Keratinocyte (primary cell): ENCODE data around the gene UFSP1. TPM values are rescaled to one million over a fixed set of nuclear protein-coding genes. Genes with fewer than 3 reads are reported as not detected.
A peak's percentile ranks its signal among the peaks of the same experiment; 100 is the strongest.

ENCODE experiments used
- DNase-seq: peaks from one replicate; pipeline ENCODE4 v3.0.0-alpha.2; 2011; ENCODE audit warnings: low read depth, missing footprints, low spot score
- FAIRE-seq: peaks from 2 replicates; lab custom pipeline; 2011; peaks lifted over from hg19 to GRCh38; lab: Jason Lieb, UNC
- H2AFZ ChIP-seq: 2 replicates; pipeline ENCODE4 v1.6.0; 2012; ENCODE audit warnings: low read length, control low read depth, inconsistent platforms; ENCODE audit not compliant: control insufficient read depth
- H3K27ac ChIP-seq: 2 replicates; pipeline ENCODE4 v1.5.1; 2011; ENCODE audit warnings: low read length; ENCODE audit not compliant: control insufficient read depth, insufficient read depth
- H3K27me3 ChIP-seq: 3 replicates; pipeline ENCODE4 v1.6.0; 2011; ENCODE audit warnings: low read length; ENCODE audit not compliant: control insufficient read depth, insufficient read depth; ENCODE audit errors: extremely low read depth
- H3K36me3 ChIP-seq, 2 experiments: 2 replicates in 1 of 2; 3 replicates in 1 of 2; pipeline ENCODE4 v1.5.1; 2011; ENCODE audit warnings: low read length in 2 of 2, mild to moderate bottlenecking in 1 of 2; ENCODE audit not compliant: control insufficient read depth in 2 of 2, insufficient read depth in 2 of 2; ENCODE audit errors: extremely low read depth in 1 of 2
- H3K4me1 ChIP-seq: 3 replicates; pipeline ENCODE4 v1.5.1; 2011; ENCODE audit warnings: low read length; ENCODE audit not compliant: control insufficient read depth, insufficient read depth; ENCODE audit errors: extremely low read depth
- H3K4me2 ChIP-seq: 3 replicates; pipeline ENCODE4 v1.6.0; 2011; ENCODE audit warnings: low read depth, low read length; ENCODE audit not compliant: control insufficient read depth, insufficient read depth; ENCODE audit errors: extremely low read depth
- H3K4me3 ChIP-seq, 3 experiments: fragments of 200-600 bp in 1 of 3; sonication (generic) in 1 of 3; 2 replicates in 2 of 3; 3 replicates in 1 of 3; pipeline ENCODE4 v1.5.1; 2011 to 2016; ENCODE audit warnings: low read length in 3 of 3, mild to moderate bottlenecking in 3 of 3, control low read depth in 2 of 3, inconsistent platforms in 1 of 3, low read depth in 1 of 3, mixed read lengths in 1 of 3, mixed run types in 1 of 3, moderate library complexity in 1 of 3; ENCODE audit not compliant: control insufficient read depth in 2 of 3, insufficient read depth in 2 of 3; ENCODE audit errors: extremely low read depth in 1 of 3
- H3K79me2 ChIP-seq: 2 replicates; pipeline ENCODE4 v1.6.0; 2012; ENCODE audit warnings: low read length; ENCODE audit not compliant: control insufficient read depth, insufficient read depth
- H3K9ac ChIP-seq: 3 replicates; pipeline ENCODE4 v1.6.0; 2011; ENCODE audit warnings: low read length; ENCODE audit not compliant: control insufficient read depth, insufficient read depth; ENCODE audit errors: extremely low read depth
- H3K9me1 ChIP-seq: 3 replicates; pipeline ENCODE4 v1.6.0; 2011; ENCODE audit warnings: low read length; ENCODE audit not compliant: control insufficient read depth, insufficient read depth; ENCODE audit errors: extremely low read depth
- H3K9me3 ChIP-seq: 2 replicates; pipeline ENCODE4 v1.5.1; 2012; ENCODE audit warnings: low read depth, low read length; ENCODE audit not compliant: control insufficient read depth
- H4K20me1 ChIP-seq: 3 replicates; pipeline ENCODE4 v1.6.0; 2011; ENCODE audit warnings: low read length; ENCODE audit not compliant: control insufficient read depth, insufficient read depth; ENCODE audit errors: extremely low read depth
- CTCF ChIP-seq, 3 experiments: IDR thresholded peaks in 1 of 3; conservative IDR thresholded peaks in 1 of 3; optimal IDR thresholded peaks in 1 of 3; 2 replicates in 2 of 3; 3 replicates in 1 of 3; pipeline versions ENCODE3 to v1.5.1; 2011; ENCODE audit warnings: low read length in 3 of 3, mild to moderate bottlenecking in 3 of 3, moderate library complexity in 2 of 3, control low read depth in 1 of 3, inconsistent platforms in 1 of 3; ENCODE audit not compliant: insufficient read depth in 2 of 3; ENCODE audit errors: extremely low read depth in 1 of 3
- EZH2 ChIP-seq: IDR thresholded peaks from one replicate; pipeline ENCODE4 v1.6.1; 2012; ENCODE audit warnings: inconsistent platforms, mild to moderate bottlenecking, low read length, moderate library complexity
- dilution Hi-C: fragments of 300-500 bp; cut with MboI; formaldehyde crosslinking; loops from one replicate; pipeline ENCODE4 v1.7.0; 2020; ENCODE audit warnings: low sequenced_read_pairs; ENCODE audit not compliant: extremely low pct_ligation_motif_present
- polyA plus RNA-seq, 5 experiments: library from polyadenylated mRNA; depleted of rRNA in 3 of 5; stranded (reverse) in 3 of 5; stranded (forward) in 1 of 5; unstranded in 1 of 5; fragments of >200 nt; gene quantifications; 1 replicate in 1 of 5; 2 replicates in 3 of 5; 3 replicates in 1 of 5; pipeline versions ENCODE4 v1.2.1 to v1.2.3, GENCODE V29; 2011 to 2012; ENCODE audit warnings: missing spikeins in 2 of 5, low read depth in 1 of 5, low replicate concordance in 1 of 5

Gene UFSP1
- polyA plus RNA-seq, 1 donor (not counting 4 experiments of a cell fraction or from before 2014, with no cell fraction given): 1.0 TPM

GRCh38 chr7:100867040-100867775 lies 22.3 kb downstream of the UFSP1 start, which contains the start of gene TRIP6:
TRIP6 (plus strand) TSS chr7:100867387; CDS start chr7:100867498, 111 bp downstream.
- H3K27ac ChIP-seq: peak within 1 kb of the TSS; percentile 95
- FAIRE-seq: peak; percentile 9
- H3K79me2 ChIP-seq: peaks cover 45% of the 10 kb centered on the region
- no peaks in the 10 kb centered on the region for H3K27me3 ChIP-seq
- peaks cover 17 to 24% of the 10 kb centered on the region in 2 experiments for H3K36me3 ChIP-seq
- peak within 1 kb of the TSS; percentile 89 to 97 (median 95) for H3K4me3 ChIP-seq
- no peak for DNase-seq
- peak within 1 kb of the TSS; percentile 99 for H3K9ac ChIP-seq
- no peaks in the 10 kb centered on the region for H3K9me1 ChIP-seq
- H4K20me1 ChIP-seq: no peaks in the 10 kb centered on the region
- H2AFZ ChIP-seq: no peak within 1 kb of the TSS
- no peaks in the 10 kb centered on the region for H3K9me3 ChIP-seq
- TF ChIP-seq CTCF (optimal IDR thresholded peaks at IDR 0.05 in 1 of 3, IDR thresholded peaks at IDR 0.05 in 1 of 3, conservative IDR thresholded peaks at IDR 0.05 in 1 of 3; ENCODE audit: extremely low read depth in 1 of 3, insufficient read depth in 2 of 3, low read length in 3 of 3): no peak
- no peak for TF ChIP-seq EZH2
- dilution Hi-C loops: no loop called here
- peak within 1 kb of the TSS; percentile 95 for H3K4me2 ChIP-seq
- H3K4me1 ChIP-seq: peaks cover 30% of the 10 kb centered on the region

- no peak for TF ChIP-seq EZH2
- TF ChIP-seq CTCF (optimal IDR thresholded peaks at IDR 0.05 in 1 of 3, IDR thresholded peaks at IDR 0.05 in 1 of 3, conservative IDR thresholded peaks at IDR 0.05 in 1 of 3; ENCODE audit: extremely low read depth in 1 of 3, insufficient read depth in 2 of 3, low read length in 3 of 3): no peak
- Histone ChIP-seq H3K9me3 (no peaks in the 10 kb centered on the region), H3K4me1 (peaks cover 30% of the 10 kb centered on the region), H3K9me1 (no peaks in the 10 kb centered on the region), H3K4me3 (peak overlapping the region; percentile 89 to 97 (median 95)), H4K20me1 (no peaks in the 10 kb centered on the region), H3K36me3 (peaks cover 16 to 27% of the 10 kb centered on the region in 2 experiments), H3K79me2 (peaks cover 44% of the 10 kb centered on the region), H3K9ac (peak overlapping the region; percentile 99), H3K27me3 (no peaks in the 10 kb centered on the region), H3K4me2 (peak overlapping the region; percentile 95), H3K27ac (peak overlapping the region; percentile 95), H2AFZ (no peak overlapping the region)
- DNase-seq (no peak), FAIRE-seq (no peak)
- dilution Hi-C loops: no loop called here
Measured at GRCh38 chr7:100866729-100867039, 22.8 kb downstream of the UFSP1 start.
